Ovary (tissue), 9 donors: ENCODE results near the gene DTL. TPM values are rescaled to one million over a fixed set of nuclear protein-coding genes. Genes with fewer than 3 reads are reported as not detected.

Source experiments
- DNase-seq, 5 donors: peaks; one replicate each; pipeline ENCODE4 v3.0.0-alpha.2; 2019 to 2020
- H3K27ac ChIP-seq, 2 donors: fragments of 200-600 bp; one replicate each; pipeline versions ENCODE4 v1.5.1 to v1.8.0; 2019 to 2022
- H3K27me3 ChIP-seq: fragments of 200-600 bp; one replicate; pipeline ENCODE4 v1.8.0; 2022
- H3K36me3 ChIP-seq: fragments of 200-600 bp; sonication (generic); one replicate; pipeline ENCODE4 v1.5.1; 2019
- H3K4me1 ChIP-seq: one replicate; pipeline ENCODE4 v1.8.1; 2013; ENCODE audit warnings: mild to moderate bottlenecking, moderate library complexity; ENCODE audit not compliant: insufficient read depth
- H3K4me3 ChIP-seq: fragments of 200-600 bp; sonication (generic); one replicate; pipeline ENCODE4 v1.5.1; 2017
- H3K9me3 ChIP-seq, 2 donors: fragments of 200-600 bp in 1 of 2; sonication (generic) in 1 of 2; one replicate each; pipeline versions ENCODE4 v1.5.1 to v1.8.1; 2013 to 2019; ENCODE audit warnings: mild to moderate bottlenecking in 1 of 2, moderate library complexity in 1 of 2
- EP300 ChIP-seq: sonication (generic); formaldehyde crosslinking; IDR thresholded peaks from one replicate; pipeline ENCODE4 v1.6.1; 2017; ENCODE audit warnings: antibody characterized with exemption
- POLR2A ChIP-seq: fragments of 450-650 bp; IDR thresholded peaks from one replicate; pipeline ENCODE4 v1.6.1; 2017; ENCODE audit warnings: antibody characterized with exemption, mild to moderate bottlenecking, moderate library complexity
- WGBS, 3 donors: extraction: QIAGEN DNeasy Blood & Tissue Kit in 1 of 3; methylation state at CpG; one replicate each; pipeline versions ENCODE4 v1.1.5 to v1.1.7; 2013 to 2017; 5-methylcytosine and 5-hydroxymethylcytosine counted together
- intact Hi-C, 4 donors: fragments of 100-400 bp; cut with DNase I; formaldehyde crosslinking; loops; one replicate each; pipeline versions ENCODE4 v1.11.0 to v1.15.1; 2022 to 2023
- polyA plus RNA-seq, 2 donors: library from polyadenylated mRNA; stranded (reverse); fragments of 200-250 nt in 1 of 2; fragments of 350-450 nt in 1 of 2; fragmentation: Illumina TruSeq in 1 of 2; extraction: RNeasy Lipid Tissue Mini Kit (QIAGEN cat#74804) in 1 of 2; gene quantifications; one replicate each; pipeline ENCODE4 v1.2.3, GENCODE V29; 2013 to 2014
- total RNA-seq, 7 donors: library from RNA; depleted of rRNA in 2 of 7; stranded (reverse); fragments of >200 nt in 2 of 7; fragmentation: NEBNext Ultra II Directional in 3 of 7; extraction: Animal tissue kit (Norgen Biotek cat#: 25700) in 3 of 7; gene quantifications; one replicate each; pipeline versions ENCODE4 v1.1.0 to v1.2.4, GENCODE V29; 2016 to 2023
- TF ChIP-seq, protein P1 (sequence below), 3 donors: fragments of 450-650 bp in 2 of 3; fragments of 200-600 bp in 1 of 3; IDR thresholded peaks; one replicate each; pipeline versions ENCODE4 v1.5.1 to v1.8.0; 2016 to 2022; ENCODE audit warnings: antibody characterized with exemption in 3 of 3, mild to moderate bottlenecking in 1 of 3
- donor health status: DM: no; HTN: no; CAD: no; lungs with moderate emphysema.
- donor health status: DM: no; HTN: no; CAD: no.
- donor health status: Bipolar disorder and iron deficiency.
- donor health status: DM: yes; HTN: yes; CAD: no.
- donor health status: DM: no; HTN: no; CAD: no.
- donor health status: DM: yes; HTN: yes; CAD: no.

DTL gene
- total and polyA plus RNA-seq, 9 donors, result 0.11 to 2.0 (median 0.96) TPM

DNA sequence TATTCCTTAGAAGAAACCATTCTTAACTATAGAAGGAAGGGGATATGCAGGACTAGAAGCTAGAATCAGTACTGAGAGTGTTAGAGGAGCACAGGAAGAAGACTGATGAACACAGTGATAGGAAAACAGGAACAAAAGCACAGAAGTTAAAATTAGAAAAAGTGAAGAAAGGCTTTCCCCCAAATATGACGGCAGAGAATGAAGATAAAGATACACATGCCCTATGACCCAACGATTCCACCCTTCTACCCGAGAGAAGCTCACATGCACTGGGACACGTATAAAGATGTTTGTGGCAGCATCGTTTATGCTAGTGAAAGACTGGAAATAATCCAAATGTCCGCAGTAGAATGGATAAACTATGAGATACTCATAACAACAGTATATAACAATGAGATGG lies 74.2 kb downstream of the DTL start:
- H3K36me3 ChIP-seq, result no peaks in the 10 kb centered on the region
- no peaks in the 10 kb centered on the region for H3K9me3 ChIP-seq
- no peaks in the 10 kb centered on the region for H3K27me3 ChIP-seq
- DNase-seq, result no peak
- no peak overlapping the region for H3K4me3 ChIP-seq
- intact Hi-C loops, result no loop called here
- no peak for TF ChIP-seq POLR2A
- TF ChIP-seq EP300, result no peak
- TF ChIP-seq, protein P1, sequence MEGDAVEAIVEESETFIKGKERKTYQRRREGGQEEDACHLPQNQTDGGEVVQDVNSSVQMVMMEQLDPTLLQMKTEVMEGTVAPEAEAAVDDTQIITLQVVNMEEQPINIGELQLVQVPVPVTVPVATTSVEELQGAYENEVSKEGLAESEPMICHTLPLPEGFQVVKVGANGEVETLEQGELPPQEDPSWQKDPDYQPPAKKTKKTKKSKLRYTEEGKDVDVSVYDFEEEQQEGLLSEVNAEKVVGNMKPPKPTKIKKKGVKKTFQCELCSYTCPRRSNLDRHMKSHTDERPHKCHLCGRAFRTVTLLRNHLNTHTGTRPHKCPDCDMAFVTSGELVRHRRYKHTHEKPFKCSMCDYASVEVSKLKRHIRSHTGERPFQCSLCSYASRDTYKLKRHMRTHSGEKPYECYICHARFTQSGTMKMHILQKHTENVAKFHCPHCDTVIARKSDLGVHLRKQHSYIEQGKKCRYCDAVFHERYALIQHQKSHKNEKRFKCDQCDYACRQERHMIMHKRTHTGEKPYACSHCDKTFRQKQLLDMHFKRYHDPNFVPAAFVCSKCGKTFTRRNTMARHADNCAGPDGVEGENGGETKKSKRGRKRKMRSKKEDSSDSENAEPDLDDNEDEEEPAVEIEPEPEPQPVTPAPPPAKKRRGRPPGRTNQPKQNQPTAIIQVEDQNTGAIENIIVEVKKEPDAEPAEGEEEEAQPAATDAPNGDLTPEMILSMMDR (IDR thresholded peaks at IDR 0.05), result no peak
- no peak overlapping the region for H3K27ac ChIP-seq
- no peaks in the 10 kb centered on the region for H3K4me1 ChIP-seq
- WGBS, 3 donors, result 72 to 81% (median 76%) methylated on average over 6 of the region's 6 CpGs

DNA sequence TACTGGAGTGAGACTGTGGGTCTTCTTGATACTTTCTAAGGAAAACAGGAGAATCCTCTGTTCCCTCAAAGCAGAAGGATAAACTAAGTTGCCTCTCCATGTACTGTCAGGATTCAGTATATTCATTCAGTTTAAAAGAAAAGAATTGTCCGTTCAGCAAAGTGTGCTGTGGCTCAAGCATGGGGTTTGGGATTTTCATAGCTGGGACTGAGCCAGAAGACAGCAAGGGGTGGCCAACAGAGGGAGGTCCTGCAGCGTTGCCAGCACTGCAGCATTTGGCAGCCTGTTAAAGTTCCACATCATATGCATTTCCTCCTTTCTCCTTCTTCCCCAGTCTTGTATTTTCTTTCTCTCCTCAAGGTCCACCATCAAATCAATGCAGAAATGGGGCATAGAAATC lies 75.1 kb downstream of the DTL start:
- intact Hi-C loops, result no loop called here
- TF ChIP-seq EP300 (no peak), POLR2A (no peak)
- TF ChIP-seq, protein P1 (IDR thresholded peaks at IDR 0.05), result no peak
- Histone ChIP-seq H3K36me3 (no peaks in the 10 kb centered on the region), H3K9me3 (no peaks in the 10 kb centered on the region), H3K27ac (no peak overlapping the region), H3K27me3 (no peaks in the 10 kb centered on the region), H3K4me3 (no peak overlapping the region), H3K4me1 (no peaks in the 10 kb centered on the region)
- 6 to 11% (median 7%) methylated on average over 2 of the region's 2 CpGs for WGBS, 3 donors
- no peak for DNase-seq

DNA sequence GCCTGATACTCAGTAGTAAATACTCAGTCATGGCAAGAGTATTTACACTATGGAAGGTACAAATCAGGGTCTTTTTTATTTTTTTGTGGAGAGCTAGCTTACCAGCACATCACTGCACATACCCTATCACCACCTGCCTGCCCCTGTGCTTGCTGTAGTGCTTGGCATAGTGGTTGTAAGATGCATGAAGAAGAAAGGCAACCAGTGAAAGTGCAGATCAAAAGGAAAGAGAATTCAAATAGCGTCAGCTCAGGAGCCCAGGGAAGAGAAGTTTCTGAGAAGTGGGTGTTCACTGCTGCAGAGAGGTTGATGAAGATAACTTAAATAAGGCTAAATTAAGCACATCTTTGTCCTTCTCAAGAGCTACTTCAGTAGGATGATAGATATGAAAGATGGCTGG lies 76.0 kb downstream of the DTL start:
- no peak overlapping the region for H3K4me3 ChIP-seq
- H3K9me3 ChIP-seq, result no peaks in the 10 kb centered on the region
- no peaks in the 10 kb centered on the region for H3K27me3 ChIP-seq
- 97 to 100% (median 98%) methylated on average over 1 of the region's 1 CpG for WGBS, 3 donors
- H3K27ac ChIP-seq, result no peak overlapping the region
- no peak for DNase-seq
- no peaks in the 10 kb centered on the region for H3K36me3 ChIP-seq
- no peaks in the 10 kb centered on the region for H3K4me1 ChIP-seq
- intact Hi-C loops, result no loop called here
- TF ChIP-seq, protein P1 (IDR thresholded peaks at IDR 0.05), result no peak
- TF ChIP-seq POLR2A (no peak), EP300 (no peak)

DNA sequence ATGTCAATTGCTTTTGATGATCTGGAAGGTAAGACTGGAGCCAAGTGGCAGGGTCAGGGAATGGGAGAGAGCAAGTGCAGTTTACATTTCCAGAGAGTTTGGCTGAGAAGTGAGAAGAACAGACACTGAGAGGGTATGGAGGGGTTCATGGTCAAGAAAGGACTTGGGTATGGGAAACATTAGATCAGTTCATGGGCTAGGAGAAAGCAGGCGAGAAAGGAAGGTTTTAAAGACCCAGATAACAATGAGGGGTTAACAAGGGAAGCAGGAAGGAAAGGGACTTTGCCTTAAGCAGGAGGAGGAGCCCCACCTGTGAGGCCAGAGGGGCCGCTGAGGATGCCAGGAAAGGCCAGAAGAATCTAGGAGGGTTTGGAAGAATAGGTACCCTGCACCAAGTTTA lies 78.2 kb downstream of the DTL start:
- TF ChIP-seq POLR2A, result no peak

DNA sequence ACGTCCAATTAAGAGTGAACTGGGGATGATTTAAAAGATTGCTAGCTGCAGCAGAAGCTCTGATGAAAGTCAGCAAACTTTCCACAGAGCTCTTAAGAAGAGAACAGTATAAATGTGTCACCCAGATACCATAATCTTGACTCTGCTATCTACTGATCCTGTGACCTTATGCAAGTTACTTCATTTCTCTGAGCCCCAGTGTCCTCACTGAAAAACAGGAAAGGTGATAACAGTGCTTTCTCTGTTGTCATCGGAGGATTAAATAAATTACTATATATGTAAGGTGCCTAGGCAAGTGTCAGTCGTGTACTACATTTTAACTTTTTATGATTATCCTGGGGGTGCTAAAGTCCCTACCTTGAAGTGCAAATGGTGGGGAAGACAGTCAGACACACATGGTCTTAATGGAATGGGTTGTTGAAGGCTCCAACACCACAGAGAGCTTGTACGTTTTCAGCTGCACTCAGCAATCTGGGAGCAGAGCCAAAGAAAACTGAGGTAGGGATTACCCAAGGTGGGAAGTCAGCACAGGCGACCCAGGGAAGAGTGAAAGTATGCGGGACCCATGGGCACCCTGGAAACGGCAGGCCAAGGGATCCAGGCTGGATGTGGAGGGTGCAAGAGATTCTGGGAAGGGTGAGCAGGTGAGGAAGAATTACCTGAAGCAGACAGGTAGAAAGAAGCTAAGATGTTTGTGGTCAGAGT lies 82.8 kb downstream of the DTL start:
- H3K9me3 ChIP-seq, result no peaks in the 10 kb centered on the region
- DNase-seq, result no peak
- no peaks in the 10 kb centered on the region for H3K36me3 ChIP-seq
- H3K27ac ChIP-seq, result no peak overlapping the region
- H3K27me3 ChIP-seq, result no peaks in the 10 kb centered on the region
- no peaks in the 10 kb centered on the region for H3K4me1 ChIP-seq
- 65 to 76% (median 65%) methylated on average over 7 of the region's 7 CpGs for WGBS, 3 donors
- TF ChIP-seq POLR2A, result no peak
- TF ChIP-seq, protein P1 (IDR thresholded peaks at IDR 0.05), result no peak
- TF ChIP-seq EP300, result no peak
- H3K4me3 ChIP-seq, result no peak overlapping the region
- intact Hi-C loops, result no loop called here

More for the DNA sequence above, 78.2 kb downstream of the DTL start:
- H3K4me1 ChIP-seq, result no peaks in the 10 kb centered on the region
- no peak overlapping the region for H3K27ac ChIP-seq
- no peak for DNase-seq
- H3K27me3 ChIP-seq, result no peaks in the 10 kb centered on the region
- H3K9me3 ChIP-seq, result no peaks in the 10 kb centered on the region
- H3K4me3 ChIP-seq, result no peak overlapping the region
- H3K36me3 ChIP-seq, result no peaks in the 10 kb centered on the region
- intact Hi-C loops, result no loop called here
- 72 to 95% (median 86%) methylated on average over 2 of the region's 2 CpGs for WGBS, 3 donors
